ENCODE data around the gene PRKACB.

DNA sequence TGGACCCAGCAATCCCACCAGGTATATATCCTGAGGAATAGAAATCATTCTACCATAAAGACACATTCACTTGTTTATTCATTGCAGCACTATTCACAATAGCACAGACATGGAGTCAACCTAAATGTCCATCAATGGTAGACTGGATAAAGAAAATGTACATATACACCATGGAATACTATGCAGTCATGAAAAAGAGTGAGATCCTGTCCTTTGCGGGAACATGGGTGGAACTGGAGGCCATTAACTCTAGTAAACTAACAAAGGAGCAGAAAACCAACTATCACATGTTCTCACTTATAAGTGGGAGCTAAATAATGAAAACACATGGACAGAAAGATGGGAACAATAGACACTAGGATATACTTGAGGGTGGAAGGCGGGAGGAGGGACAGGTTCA is 36.1 kb upstream of the PRKACB start:
- TF ChIP-seq, protein P1, sequence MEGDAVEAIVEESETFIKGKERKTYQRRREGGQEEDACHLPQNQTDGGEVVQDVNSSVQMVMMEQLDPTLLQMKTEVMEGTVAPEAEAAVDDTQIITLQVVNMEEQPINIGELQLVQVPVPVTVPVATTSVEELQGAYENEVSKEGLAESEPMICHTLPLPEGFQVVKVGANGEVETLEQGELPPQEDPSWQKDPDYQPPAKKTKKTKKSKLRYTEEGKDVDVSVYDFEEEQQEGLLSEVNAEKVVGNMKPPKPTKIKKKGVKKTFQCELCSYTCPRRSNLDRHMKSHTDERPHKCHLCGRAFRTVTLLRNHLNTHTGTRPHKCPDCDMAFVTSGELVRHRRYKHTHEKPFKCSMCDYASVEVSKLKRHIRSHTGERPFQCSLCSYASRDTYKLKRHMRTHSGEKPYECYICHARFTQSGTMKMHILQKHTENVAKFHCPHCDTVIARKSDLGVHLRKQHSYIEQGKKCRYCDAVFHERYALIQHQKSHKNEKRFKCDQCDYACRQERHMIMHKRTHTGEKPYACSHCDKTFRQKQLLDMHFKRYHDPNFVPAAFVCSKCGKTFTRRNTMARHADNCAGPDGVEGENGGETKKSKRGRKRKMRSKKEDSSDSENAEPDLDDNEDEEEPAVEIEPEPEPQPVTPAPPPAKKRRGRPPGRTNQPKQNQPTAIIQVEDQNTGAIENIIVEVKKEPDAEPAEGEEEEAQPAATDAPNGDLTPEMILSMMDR (conservative IDR thresholded peaks at IDR 0.05 in 1 of 2, IDR thresholded peaks at IDR 0.05 in 1 of 2; ENCODE audit: extremely low read depth in 1 of 2, insufficient read depth in 1 of 2, low read depth in 1 of 2, low read length in 2 of 2), result no peak
- TF ChIP-seq EZH2 (IDR thresholded peaks at IDR 0.05; ENCODE audit: borderline replicate concordance, low read length), result no peak

Data from mammary epithelial cell (primary cell).